GM19351 (cell line): ENCODE measurements around the gene DBF4.

Experiments used
- ATAC-seq: cut with Tn5 transposase; IDR thresholded peaks from one replicate; pipeline ENCODE4 v1.9.1; 2021; ENCODE audit warnings: mild to moderate bottlenecking, moderate library complexity; ENCODE audit not compliant: unreplicated experiment

Gene DBF4

GRCh38 chr7:87948371-87948770, 72.1 kb downstream of the DBF4 start:
- ATAC-seq: no peak
